Endothelial cell of umbilical vein (primary cell): Measurements from ENCODE around the gene POU6F2. TPM values are rescaled to one million over a fixed set of nuclear protein-coding genes. Genes with fewer than 3 reads are reported as not detected.

Experiments
- BruUV-seq: library from RNA; stranded (reverse); fragments of 400-500 nt; replicated peaks from 2 replicates; lab custom pipeline; 2021; lab: Mats Ljungman, UMichigan
- CTCF ChIA-PET: fragments of 300-600, 350-600 bp; sonication (Branson Sonifier 250); formaldehyde crosslinking; loops from one replicate; lab custom pipeline; 2021; ENCODE audit warnings: antibody characterized with exemption, inconsistent platforms; lab: Charles Lee
- POLR2A ChIA-PET: fragments of 300-600, 350-600 bp; sonication (Branson Sonifier 250); formaldehyde crosslinking; loops from one replicate; lab custom pipeline; 2021; ENCODE audit warnings: antibody characterized with exemption, inconsistent platforms; lab: Charles Lee
- DNase-seq: peaks from one replicate; pipeline ENCODE4 v3.0.0-alpha.2; 2011; ENCODE audit warnings: low read depth, low spot score
- FAIRE-seq: peaks from 2 replicates; lab custom pipeline; 2011; peaks lifted over from hg19 to GRCh38; lab: Jason Lieb, UNC
- H2AFZ ChIP-seq: 2 replicates; pipeline ENCODE4 v1.6.0; 2012; ENCODE audit warnings: low read depth, low read length, control low read depth, inconsistent platforms
- H3K27ac ChIP-seq: 2 replicates; pipeline ENCODE4 v1.5.1; 2011; ENCODE audit warnings: low read depth, mild to moderate bottlenecking, control low read depth, low read length, moderate library complexity; ENCODE audit not compliant: insufficient read depth
- H3K27me3 ChIP-seq, 2 experiments: 2 replicates each; pipeline versions ENCODE4 v1.6.0 to v1.6.1; 2011; ENCODE audit warnings: low read length in 2 of 2, mixed read lengths in 1 of 2; ENCODE audit not compliant: control insufficient read depth in 2 of 2, insufficient read depth in 2 of 2
- H3K36me3 ChIP-seq, 2 experiments: 2 replicates in 1 of 2; 3 replicates in 1 of 2; pipeline ENCODE4 v1.5.1; 2011; ENCODE audit warnings: low read length in 2 of 2, mild to moderate bottlenecking in 1 of 2, moderate library complexity in 1 of 2; ENCODE audit not compliant: control insufficient read depth in 2 of 2, insufficient read depth in 2 of 2; ENCODE audit errors: extremely low read depth in 1 of 2
- H3K4me1 ChIP-seq: 3 replicates; pipeline ENCODE4 v1.5.1; 2011; ENCODE audit warnings: mild to moderate bottlenecking, low read length; ENCODE audit not compliant: control insufficient read depth, insufficient read depth; ENCODE audit errors: extremely low read depth
- H3K4me2 ChIP-seq: 2 replicates; pipeline ENCODE4 v1.6.1; 2011; ENCODE audit warnings: low read length, control low read depth, mixed read lengths; ENCODE audit not compliant: insufficient read depth
- H3K4me3 ChIP-seq, 3 experiments: fragments of 200-600 bp in 1 of 3; sonication (generic), shearing (Covaris generic) in 1 of 3; replicated peaks in 1 of 3; 2 replicates each; pipeline ENCODE4 v1.5.1; 2011 to 2016; ENCODE audit warnings: control low read depth in 3 of 3, low read length in 3 of 3, mild to moderate bottlenecking in 2 of 3, inconsistent platforms in 1 of 3, low read depth in 1 of 3, moderate library complexity in 1 of 3; ENCODE audit not compliant: insufficient read depth in 1 of 3
- H3K79me2 ChIP-seq: 2 replicates; pipeline ENCODE4 v1.6.0; 2012; ENCODE audit warnings: low read length, inconsistent platforms; ENCODE audit not compliant: control insufficient read depth, insufficient read depth
- H3K9ac ChIP-seq: replicated peaks from 2 replicates; pipeline ENCODE3; 2011; ENCODE audit warnings: low read length, control low read depth; ENCODE audit not compliant: insufficient read depth; ENCODE audit errors: extremely low read depth
- H3K9me1 ChIP-seq: replicated peaks from 3 replicates; pipeline ENCODE4 v1.6.0; 2011; ENCODE audit warnings: mild to moderate bottlenecking, low read length; ENCODE audit not compliant: control insufficient read depth, insufficient read depth; ENCODE audit errors: extremely low read depth
- H3K9me3 ChIP-seq: replicated peaks from 2 replicates; pipeline ENCODE4 v1.5.1; 2012; ENCODE audit warnings: low read length, inconsistent platforms; ENCODE audit not compliant: control insufficient read depth, insufficient read depth
- H4K20me1 ChIP-seq: replicated peaks from 2 replicates; pipeline ENCODE3; 2011; ENCODE audit warnings: mild to moderate bottlenecking, low read length; ENCODE audit not compliant: control insufficient read depth, insufficient read depth; ENCODE audit errors: extremely low read depth
- EZH2 ChIP-seq: IDR thresholded peaks from 2 replicates; pipeline ENCODE4 v1.6.1; 2012; ENCODE audit warnings: borderline replicate concordance, low read depth, mild to moderate bottlenecking, moderate library complexity, low read length, inconsistent platforms; ENCODE audit not compliant: severe bottlenecking
- FOS ChIP-seq: IDR thresholded peaks from 2 replicates; pipeline ENCODE4 v1.6.1; 2011; ENCODE audit warnings: mild to moderate bottlenecking, low read length, moderate library complexity, borderline replicate concordance; ENCODE audit not compliant: insufficient read depth
- GATA2 ChIP-seq: IDR thresholded peaks from 2 replicates; pipeline ENCODE4 v1.7.0; 2011; ENCODE audit warnings: low read depth, mild to moderate bottlenecking, moderate library complexity, mixed read lengths, low read length; ENCODE audit not compliant: insufficient read length, insufficient read depth
- JUN ChIP-seq: IDR thresholded peaks from 2 replicates; pipeline ENCODE4 v1.6.1; 2011; ENCODE audit warnings: borderline replicate concordance, low read depth; ENCODE audit not compliant: insufficient read length, insufficient read depth
- MYC ChIP-seq: IDR thresholded peaks from one replicate; pipeline ENCODE4 v1.6.1; 2011; ENCODE audit warnings: mild to moderate bottlenecking, low read depth, low read length
- POLR2A ChIP-seq: IDR thresholded peaks from 2 replicates; pipeline ENCODE4 v1.6.1; 2012; ENCODE audit warnings: low read depth, mild to moderate bottlenecking, control low read depth, low read length
- POLR2AphosphoS5 ChIP-seq: IDR thresholded peaks from 2 replicates; pipeline ENCODE4 v1.6.1; 2012; ENCODE audit warnings: low read depth, mild to moderate bottlenecking, control low read depth, low read length, moderate library complexity; ENCODE audit not compliant: insufficient read depth
- dilution Hi-C: fragments of 300-500 bp; cut with MboI; formaldehyde crosslinking; loops from one replicate; pipeline ENCODE4 v1.15.0; 2019; ENCODE audit warnings: low sequenced_read_pairs; ENCODE audit not compliant: extremely low pct_ligation_motif_present
- intact Hi-C: fragments of 100-400 bp; cut with micrococcal nuclease; formaldehyde crosslinking; loops from one replicate; pipeline ENCODE4 v1.10.0; 2022
- polyA plus RNA-seq, 4 experiments: library from polyadenylated mRNA; depleted of rRNA in 3 of 4; stranded (reverse) in 3 of 4; unstranded in 1 of 4; fragments of >200 nt; gene quantifications; 2 replicates each; pipeline versions ENCODE4 v1.2.1 to v1.2.3, GENCODE V29; 2011 to 2012; ENCODE audit warnings: missing spikeins in 1 of 4
- total RNA-seq: library from RNA; stranded (reverse); gene quantifications from 2 replicates; pipeline ENCODE4 v1.2.3, GENCODE V29; 2021
- TF ChIP-seq, protein P1 (sequence below): IDR thresholded peaks from 2 replicates; pipeline ENCODE4 v1.6.1; 2011; ENCODE audit not compliant: insufficient read depth, insufficient read length
- TF ChIP-seq, protein P2 (sequence below), 2 donors: IDR thresholded peaks; 1 replicate in 1 of 2; 2 replicates in 1 of 2; pipeline ENCODE4 v1.5.1; 2011; ENCODE audit warnings: low read length in 2 of 2, mild to moderate bottlenecking in 2 of 2, moderate library complexity in 2 of 2, control low read depth in 1 of 2, inconsistent platforms in 1 of 2, low read depth in 1 of 2; ENCODE audit not compliant: insufficient read depth in 1 of 2; ENCODE audit errors: extremely low read depth in 1 of 2

The POU6F2 gene
- total and polyA plus RNA-seq, 2 donors (not counting 3 experiments of a cell fraction or from before 2014, with no cell fraction given): 0.29 TPM; not detected in 1

DNA sequence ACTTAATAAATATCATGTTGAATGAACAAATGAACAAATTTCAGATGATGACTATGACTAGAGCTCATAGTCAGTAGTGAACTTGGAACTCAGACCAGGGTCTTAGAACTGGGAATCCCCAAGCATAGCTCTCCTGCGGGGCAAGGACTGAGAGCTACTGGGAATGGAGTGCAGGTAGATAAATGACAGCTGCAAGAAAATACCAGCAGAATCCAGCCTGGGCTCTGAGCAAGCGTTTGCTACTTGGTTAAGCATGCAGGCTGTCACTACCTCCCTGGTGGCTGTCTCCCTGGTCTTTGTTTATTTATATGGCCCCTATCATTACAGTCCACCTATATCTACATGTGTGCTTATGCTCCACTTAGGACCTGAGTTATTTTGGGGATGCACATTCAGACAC is 208.4 kb downstream of the POU6F2 start:
- H4K20me1 ChIP-seq: no peaks in the 10 kb centered on the region
- H3K27me3 ChIP-seq: no peaks in the 10 kb centered on the region
- DNase-seq (no peak), FAIRE-seq (no peak)
- H2AFZ ChIP-seq: no peak overlapping the region
- H3K4me2 ChIP-seq: no peak overlapping the region
- dilution Hi-C loops: no loop called here
- TF ChIP-seq POLR2AphosphoS5: no peak
- TF ChIP-seq POLR2A: no peak
- TF ChIP-seq, protein P1, sequence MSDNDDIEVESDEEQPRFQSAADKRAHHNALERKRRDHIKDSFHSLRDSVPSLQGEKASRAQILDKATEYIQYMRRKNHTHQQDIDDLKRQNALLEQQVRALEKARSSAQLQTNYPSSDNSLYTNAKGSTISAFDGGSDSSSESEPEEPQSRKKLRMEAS: no peak
- no peak for TF ChIP-seq EZH2
- no peak for TF ChIP-seq GATA2
- TF ChIP-seq, protein P2, sequence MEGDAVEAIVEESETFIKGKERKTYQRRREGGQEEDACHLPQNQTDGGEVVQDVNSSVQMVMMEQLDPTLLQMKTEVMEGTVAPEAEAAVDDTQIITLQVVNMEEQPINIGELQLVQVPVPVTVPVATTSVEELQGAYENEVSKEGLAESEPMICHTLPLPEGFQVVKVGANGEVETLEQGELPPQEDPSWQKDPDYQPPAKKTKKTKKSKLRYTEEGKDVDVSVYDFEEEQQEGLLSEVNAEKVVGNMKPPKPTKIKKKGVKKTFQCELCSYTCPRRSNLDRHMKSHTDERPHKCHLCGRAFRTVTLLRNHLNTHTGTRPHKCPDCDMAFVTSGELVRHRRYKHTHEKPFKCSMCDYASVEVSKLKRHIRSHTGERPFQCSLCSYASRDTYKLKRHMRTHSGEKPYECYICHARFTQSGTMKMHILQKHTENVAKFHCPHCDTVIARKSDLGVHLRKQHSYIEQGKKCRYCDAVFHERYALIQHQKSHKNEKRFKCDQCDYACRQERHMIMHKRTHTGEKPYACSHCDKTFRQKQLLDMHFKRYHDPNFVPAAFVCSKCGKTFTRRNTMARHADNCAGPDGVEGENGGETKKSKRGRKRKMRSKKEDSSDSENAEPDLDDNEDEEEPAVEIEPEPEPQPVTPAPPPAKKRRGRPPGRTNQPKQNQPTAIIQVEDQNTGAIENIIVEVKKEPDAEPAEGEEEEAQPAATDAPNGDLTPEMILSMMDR (IDR thresholded peaks at IDR 0.05; ENCODE audit: extremely low read depth in 1 of 2, insufficient read depth in 1 of 2, low read depth in 1 of 2, low read length in 2 of 2): no peak
- TF ChIP-seq JUN: no peak
- TF ChIP-seq FOS: no peak
- TF ChIP-seq MYC: no peak
- ChIA-PET CTCF (no interaction called here), POLR2A (no interaction called here)
- intact Hi-C loops: no loop called here
- no peak overlapping the region for H3K27ac ChIP-seq
- no peaks in the 10 kb centered on the region for H3K9me3 ChIP-seq
- no peaks in the 10 kb centered on the region for H3K4me1 ChIP-seq
- H3K9ac ChIP-seq: no peak overlapping the region
- no peaks in the 10 kb centered on the region for H3K79me2 ChIP-seq
- H3K4me3 ChIP-seq: no peak overlapping the region
- H3K36me3 ChIP-seq: no peaks in the 10 kb centered on the region
- BruUV-seq: no TSS peak
- H3K9me1 ChIP-seq: no peaks in the 10 kb centered on the region
